BE2C (cell line): ENCODE measurements around the gene TRIML1.

ENCODE experiments used
- DNase-seq: peaks from one replicate; pipeline ENCODE4 v3.0.0-alpha.2; 2020
- H3K27me3 ChIP-seq: fragments of 250-450 bp; sonication (Bioruptor Pico); 2 replicates; pipeline ENCODE4 v1.5.1; 2020; ENCODE audit warnings: mild to moderate bottlenecking
- H3K36me3 ChIP-seq: fragments of 250-450 bp; sonication (Bioruptor Pico); 2 replicates; pipeline ENCODE4 v1.5.1; 2020; ENCODE audit warnings: mild to moderate bottlenecking
- H3K4me1 ChIP-seq: fragments of 250-450 bp; sonication (Bioruptor Pico); 2 replicates; pipeline ENCODE4 v1.5.1; 2020
- H3K4me3 ChIP-seq: 2 replicates; pipeline ENCODE4 v1.5.1; 2011; ENCODE audit warnings: low read depth, low read length
- H3K9me3 ChIP-seq: fragments of 250-450 bp; sonication (Bioruptor Pico); 2 replicates; pipeline ENCODE4 v1.5.1; 2020
- CTCF ChIP-seq: IDR thresholded peaks from 2 replicates; pipeline ENCODE4 v1.5.1; 2012; ENCODE audit warnings: mild to moderate bottlenecking, low read depth, low read length

The TRIML1 gene

GRCh38 chr4:188127214-188127874 is 11.9 kb upstream of the TRIML1 start:
- H3K4me3 ChIP-seq: no peak overlapping the region
- no peaks in the 10 kb centered on the region for H3K9me3 ChIP-seq
- no peaks in the 10 kb centered on the region for H3K36me3 ChIP-seq
- TF ChIP-seq CTCF: no peak
- no peaks in the 10 kb centered on the region for H3K4me1 ChIP-seq
- H3K27me3 ChIP-seq: no peaks in the 10 kb centered on the region
- DNase-seq: no peak

GRCh38 chr4:188130355-188130754 is 8.9 kb upstream of the TRIML1 start:
- H3K27me3 ChIP-seq: no peaks in the 10 kb centered on the region
- no peaks in the 10 kb centered on the region for H3K36me3 ChIP-seq
- no peak overlapping the region for H3K4me3 ChIP-seq
- H3K4me1 ChIP-seq: no peaks in the 10 kb centered on the region
- H3K9me3 ChIP-seq: no peaks in the 10 kb centered on the region
- no peak for TF ChIP-seq CTCF
- no peak for DNase-seq

- Histone ChIP-seq H3K27me3 (no peaks in the 10 kb centered on the region), H3K36me3 (no peaks in the 10 kb centered on the region), H3K4me1 (no peaks in the 10 kb centered on the region), H3K9me3 (no peaks in the 10 kb centered on the region), H3K4me3 (no peak overlapping the region)
- no peak for DNase-seq
- TF ChIP-seq CTCF: no peak
These were observed 7.0 kb upstream of the TRIML1 start for GRCh38 chr4:188132232-188132631.

GRCh38 chr4:188138227-188138626 is 1.0 kb upstream of the TRIML1 start:
- DNase-seq: no peak
- H3K27me3 ChIP-seq: no peaks in the 10 kb centered on the region
- TF ChIP-seq CTCF: no peak
- no peaks in the 10 kb centered on the region for H3K36me3 ChIP-seq
- no peak overlapping the region for H3K4me3 ChIP-seq
- no peaks in the 10 kb centered on the region for H3K9me3 ChIP-seq
- no peaks in the 10 kb centered on the region for H3K4me1 ChIP-seq

- Histone ChIP-seq H3K4me1 (no peaks in the 10 kb centered on the region), H3K36me3 (no peaks in the 10 kb centered on the region), H3K4me3 (no peak overlapping the region), H3K27me3 (no peaks in the 10 kb centered on the region), H3K9me3 (no peaks in the 10 kb centered on the region; the same call in 1 of the 2 replicates)
- no peak for DNase-seq
- no peak for TF ChIP-seq CTCF
These were observed 430 bp downstream of the TRIML1 start for GRCh38 chr4:188139671-188140070.

GRCh38 chr4:188143731-188144130 is 4.5 kb downstream of the TRIML1 start:
- TF ChIP-seq CTCF: no peak

More at GRCh38 chr4:188143731-188144130, 4.5 kb downstream of the TRIML1 start:
- Histone ChIP-seq H3K27me3 (no peaks in the 10 kb centered on the region), H3K36me3 (no peaks in the 10 kb centered on the region), H3K4me3 (no peak overlapping the region), H3K4me1 (no peaks in the 10 kb centered on the region), H3K9me3 (no peaks in the 10 kb centered on the region; the same call in 1 of the 2 replicates)
- DNase-seq: no peak
